ENCODE results near the gene SPCS3. TPM values are rescaled to one million over a fixed set of nuclear protein-coding genes. Genes with fewer than 3 reads are reported as not detected.
A peak's percentile ranks its signal among the peaks of the same experiment; 100 is the strongest.

The SPCS3 gene
- total and polyA plus RNA-seq, 2 experiments from 2014 or later, result 62.5 to 79.9 TPM

DNA sequence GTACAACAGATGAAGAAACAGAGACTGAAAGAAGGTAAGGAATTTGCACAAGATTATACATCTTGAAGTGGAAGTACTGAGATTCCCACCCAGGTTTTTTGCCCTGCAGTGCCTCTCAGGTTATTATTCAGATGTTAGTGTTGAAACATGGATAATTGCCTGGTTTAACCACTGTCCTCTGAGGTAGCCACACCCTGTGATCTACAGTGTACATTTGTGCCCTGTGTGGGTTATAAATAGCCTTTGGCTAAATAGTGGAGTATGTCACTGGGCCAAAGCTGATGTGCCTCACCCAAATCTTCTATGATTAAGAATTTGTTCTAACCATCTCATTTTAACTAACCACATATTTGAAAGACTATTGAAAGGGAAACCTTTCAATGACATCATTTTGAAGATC is 45.3 kb upstream of the SPCS3 start (continued):
- TF ChIP-seq, protein P1, sequence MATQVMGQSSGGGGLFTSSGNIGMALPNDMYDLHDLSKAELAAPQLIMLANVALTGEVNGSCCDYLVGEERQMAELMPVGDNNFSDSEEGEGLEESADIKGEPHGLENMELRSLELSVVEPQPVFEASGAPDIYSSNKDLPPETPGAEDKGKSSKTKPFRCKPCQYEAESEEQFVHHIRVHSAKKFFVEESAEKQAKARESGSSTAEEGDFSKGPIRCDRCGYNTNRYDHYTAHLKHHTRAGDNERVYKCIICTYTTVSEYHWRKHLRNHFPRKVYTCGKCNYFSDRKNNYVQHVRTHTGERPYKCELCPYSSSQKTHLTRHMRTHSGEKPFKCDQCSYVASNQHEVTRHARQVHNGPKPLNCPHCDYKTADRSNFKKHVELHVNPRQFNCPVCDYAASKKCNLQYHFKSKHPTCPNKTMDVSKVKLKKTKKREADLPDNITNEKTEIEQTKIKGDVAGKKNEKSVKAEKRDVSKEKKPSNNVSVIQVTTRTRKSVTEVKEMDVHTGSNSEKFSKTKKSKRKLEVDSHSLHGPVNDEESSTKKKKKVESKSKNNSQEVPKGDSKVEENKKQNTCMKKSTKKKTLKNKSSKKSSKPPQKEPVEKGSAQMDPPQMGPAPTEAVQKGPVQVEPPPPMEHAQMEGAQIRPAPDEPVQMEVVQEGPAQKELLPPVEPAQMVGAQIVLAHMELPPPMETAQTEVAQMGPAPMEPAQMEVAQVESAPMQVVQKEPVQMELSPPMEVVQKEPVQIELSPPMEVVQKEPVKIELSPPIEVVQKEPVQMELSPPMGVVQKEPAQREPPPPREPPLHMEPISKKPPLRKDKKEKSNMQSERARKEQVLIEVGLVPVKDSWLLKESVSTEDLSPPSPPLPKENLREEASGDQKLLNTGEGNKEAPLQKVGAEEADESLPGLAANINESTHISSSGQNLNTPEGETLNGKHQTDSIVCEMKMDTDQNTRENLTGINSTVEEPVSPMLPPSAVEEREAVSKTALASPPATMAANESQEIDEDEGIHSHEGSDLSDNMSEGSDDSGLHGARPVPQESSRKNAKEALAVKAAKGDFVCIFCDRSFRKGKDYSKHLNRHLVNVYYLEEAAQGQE (IDR thresholded peaks at IDR 0.05; ENCODE audit: unreplicated experiment), result no peak
- TF ChIP-seq CREB1 (CRISPR knock-in tag; IDR thresholded peaks at IDR 0.05; ENCODE audit: low read depth) (no peak), EZH2phosphoT487 (IDR thresholded peaks at IDR 0.05; ENCODE audit: unreplicated experiment) (no peak), NANOG (IDR thresholded peaks at IDR 0.05; ENCODE audit: borderline replicate concordance) (no peak), STAT1 (IDR thresholded peaks at IDR 0.05; ENCODE audit: unreplicated experiment) (no peak), ZNF114 (CRISPR knock-in tag; IDR thresholded peaks at IDR 0.05) (no peak), POLR2AphosphoS5 (IDR thresholded peaks at IDR 0.05; ENCODE audit: low read depth) (no peak)
- TF ChIP-seq, protein P2, sequence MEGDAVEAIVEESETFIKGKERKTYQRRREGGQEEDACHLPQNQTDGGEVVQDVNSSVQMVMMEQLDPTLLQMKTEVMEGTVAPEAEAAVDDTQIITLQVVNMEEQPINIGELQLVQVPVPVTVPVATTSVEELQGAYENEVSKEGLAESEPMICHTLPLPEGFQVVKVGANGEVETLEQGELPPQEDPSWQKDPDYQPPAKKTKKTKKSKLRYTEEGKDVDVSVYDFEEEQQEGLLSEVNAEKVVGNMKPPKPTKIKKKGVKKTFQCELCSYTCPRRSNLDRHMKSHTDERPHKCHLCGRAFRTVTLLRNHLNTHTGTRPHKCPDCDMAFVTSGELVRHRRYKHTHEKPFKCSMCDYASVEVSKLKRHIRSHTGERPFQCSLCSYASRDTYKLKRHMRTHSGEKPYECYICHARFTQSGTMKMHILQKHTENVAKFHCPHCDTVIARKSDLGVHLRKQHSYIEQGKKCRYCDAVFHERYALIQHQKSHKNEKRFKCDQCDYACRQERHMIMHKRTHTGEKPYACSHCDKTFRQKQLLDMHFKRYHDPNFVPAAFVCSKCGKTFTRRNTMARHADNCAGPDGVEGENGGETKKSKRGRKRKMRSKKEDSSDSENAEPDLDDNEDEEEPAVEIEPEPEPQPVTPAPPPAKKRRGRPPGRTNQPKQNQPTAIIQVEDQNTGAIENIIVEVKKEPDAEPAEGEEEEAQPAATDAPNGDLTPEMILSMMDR (conservative IDR thresholded peaks at IDR 0.05; ENCODE audit: low read depth in 2 of 2), result no peak

DNA sequence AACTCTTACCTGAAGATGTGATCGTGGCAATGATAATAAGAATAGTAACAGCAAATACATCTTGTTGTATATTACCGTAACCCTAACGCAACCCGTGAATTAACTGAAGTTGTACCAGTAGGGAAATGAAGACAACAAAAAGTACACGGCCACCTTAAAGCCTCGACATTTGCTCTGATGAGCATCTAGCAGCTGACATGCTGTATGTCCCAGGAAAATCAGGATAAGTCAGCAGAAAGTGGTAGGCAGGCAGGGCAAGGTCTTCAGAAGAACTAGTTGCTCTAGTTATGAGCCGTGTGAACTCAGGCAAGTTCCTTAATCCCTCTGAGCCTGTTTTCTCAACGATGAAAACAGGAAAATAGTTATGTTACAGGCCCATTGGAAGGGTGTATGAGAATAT is 43.1 kb upstream of the SPCS3 start:
- DNase-seq (ENCODE audit: low spot score) (no peak), ATAC-seq (no peak)
- Histone ChIP-seq H3F3A (replicated peaks; ENCODE audit: low read depth) (no peaks in the 10 kb centered on the region), H3K36me3 (ENCODE audit: insufficient read depth) (no peaks in the 10 kb centered on the region), H3K4me2 (no peak overlapping the region), H3K79me2 (replicated peaks; ENCODE audit: insufficient read depth) (no peaks in the 10 kb centered on the region), H3K9me2 (ENCODE audit: insufficient read depth) (no peaks in the 10 kb centered on the region), H3K27me3 (ENCODE audit: insufficient read depth) (no peaks in the 10 kb centered on the region), H3K4me3 (no peak overlapping the region), H3K4me1 (ENCODE audit: insufficient read depth) (no peaks in the 10 kb centered on the region), H2AFZ (peak overlapping the region; percentile 88; the same call in 1 of the 2 replicates), H4K20me1 (replicated peaks; ENCODE audit: insufficient read depth) (no peaks in the 10 kb centered on the region), H3K27ac (ENCODE audit: low read depth) (no peak overlapping the region)
- Mint-ChIP-seq H3K27me3 (ENCODE audit: insufficient read depth, low read depth, poor library complexity) (no peaks in the 10 kb centered on the region), H3K27ac (no peak overlapping the region), H3K9me3 (no peaks in the 10 kb centered on the region), H3K4me1 (peaks cover 7% of the 10 kb centered on the region), H3K4me3 (no peak overlapping the region), H3K36me3 (ENCODE audit: low read depth) (no peaks in the 10 kb centered on the region)
- no peak for TF ChIP-seq STAT1 (IDR thresholded peaks at IDR 0.05; ENCODE audit: unreplicated experiment)

Data from GM23338 (cell line).